K562 (cell line): ENCODE measurements around the gene MEX3C. TPM values are rescaled to one million over a fixed set of nuclear protein-coding genes. Genes with fewer than 3 reads are reported as not detected.

Experiments
- ATAC-seq: fragments of 200-7000 bp; cut with Tn5 transposase; 3 replicates; pipeline ENCODE4 v1.9.1; 2020; ENCODE audit warnings: moderate library complexity
- BruUV-seq: library from RNA; stranded (reverse); fragments of 400-500 nt; replicated peaks from 2 replicates; lab custom pipeline; 2021; lab: Mats Ljungman, UMichigan
- CTCF ChIA-PET: fragments of 300-600 bp; formaldehyde crosslinking; extraction: SDS; loops from one replicate; lab custom pipeline; 2021; ENCODE audit warnings: low intra/inter-chr PET ratio; lab: Yijun Ruan, JAX
- POLR2A ChIA-PET: fragments of 300-600, 350-650 bp; sonication (Branson Sonifier 250); formaldehyde crosslinking; extraction: SDS; loops from one replicate; lab custom pipeline; 2021; ENCODE audit warnings: antibody characterized with exemption, inconsistent platforms; lab: Yijun Ruan, JAX
- DNase-seq, 4 experiments: peaks; one replicate each; pipeline versions ENCODE4 v3.0.0 to v3.0.0-alpha.2; 2011 to 2018; ENCODE audit warnings: low spot score in 3 of 4, mixed read lengths in 3 of 4; ENCODE audit errors: extremely low read depth in 1 of 4
- FAIRE-seq: peaks from 2 replicates; lab custom pipeline; 2011; peaks lifted over from hg19 to GRCh38; lab: Jason Lieb, UNC
- H2AFZ ChIP-seq: 2 replicates; pipeline ENCODE4 v1.6.0; 2011; ENCODE audit warnings: low read depth, low read length, control low read depth, inconsistent platforms
- H3K27ac ChIP-seq: fragments of 200-600 bp; 3 replicates; pipeline ENCODE4 v1.8.0; 2011; ENCODE audit warnings: low read depth, mild to moderate bottlenecking, control low read depth, inconsistent platforms, low read length, moderate library complexity, mixed read lengths; ENCODE audit errors: extremely low read depth
- H3K27me3 ChIP-seq, 2 experiments: fragments of 300-600 bp in 1 of 2; 2 replicates in 1 of 2; 3 replicates in 1 of 2; pipeline versions ENCODE4 v1.6.0 to v1.8.0; 2011; ENCODE audit warnings: inconsistent platforms in 2 of 2, low read length in 2 of 2, mild to moderate bottlenecking in 1 of 2, mixed read lengths in 1 of 2, moderate library complexity in 1 of 2; ENCODE audit not compliant: control insufficient read depth in 2 of 2, insufficient read depth in 2 of 2
- H3K36me3 ChIP-seq: fragments of 300-600 bp; 3 replicates; pipeline ENCODE4 v1.8.0; 2011; ENCODE audit warnings: mild to moderate bottlenecking, low read length, inconsistent platforms; ENCODE audit not compliant: control insufficient read depth, insufficient read depth
- H3K4me1 ChIP-seq, 2 experiments: fragments of 200-600 bp in 1 of 2; replicated peaks in 1 of 2; 2 replicates in 1 of 2; 3 replicates in 1 of 2; pipeline versions ENCODE4 v1.5.1 to v1.8.0; 2011; ENCODE audit warnings: inconsistent platforms in 2 of 2, low read length in 2 of 2, mild to moderate bottlenecking in 1 of 2, mixed read lengths in 1 of 2, moderate library complexity in 1 of 2; ENCODE audit not compliant: control insufficient read depth in 2 of 2, insufficient read depth in 2 of 2
- H3K4me2 ChIP-seq: 2 replicates; pipeline ENCODE4 v1.6.1; 2011; ENCODE audit warnings: low read length, control low read depth, inconsistent platforms, mixed read lengths; ENCODE audit not compliant: insufficient read depth
- H3K4me3 ChIP-seq: fragments of 200-600 bp; sonication (generic), shearing (Covaris generic); 2 replicates; pipeline ENCODE4 v1.5.1; 2016; ENCODE audit warnings: control low read depth, inconsistent platforms
- H3K79me2 ChIP-seq: fragments of 200-600 bp; 3 replicates; pipeline ENCODE4 v1.8.0; 2011; ENCODE audit warnings: low read length, inconsistent platforms; ENCODE audit not compliant: control insufficient read depth, insufficient read depth
- H3K9ac ChIP-seq, 2 experiments: 2 replicates each; pipeline versions ENCODE4 v1.6.0 to v1.6.1; 2011; ENCODE audit warnings: low read depth in 2 of 2, low read length in 2 of 2, control low read depth in 1 of 2, inconsistent platforms in 1 of 2, mild to moderate bottlenecking in 1 of 2, mixed read lengths in 1 of 2; ENCODE audit not compliant: insufficient read depth in 1 of 2
- H3K9me1 ChIP-seq: one replicate; pipeline ENCODE4 v1.6.0; 2011; ENCODE audit warnings: inconsistent platforms, mild to moderate bottlenecking, low read length, moderate library complexity; ENCODE audit not compliant: control insufficient read depth, insufficient read depth
- H3K9me3 ChIP-seq: replicated peaks from 2 replicates; pipeline ENCODE4 v1.5.1; 2011; ENCODE audit warnings: low read depth, low read length, inconsistent platforms; ENCODE audit not compliant: control insufficient read depth, insufficient read depth
- H4K20me1 ChIP-seq: replicated peaks from 2 replicates; pipeline ENCODE4 v1.6.1; 2011; ENCODE audit warnings: low read length, inconsistent platforms, mixed read lengths; ENCODE audit not compliant: control insufficient read depth, insufficient read depth
- ETS2 ChIP-seq: IDR thresholded peaks from 2 replicates; pipeline ENCODE4 v1.6.1; 2016; ENCODE audit warnings: borderline replicate concordance, missing genetic modification characterization, mild to moderate bottlenecking, moderate library complexity, missing compliant biosample characterization; ENCODE audit not compliant: poor library complexity, severe bottlenecking
- HEY1 ChIP-seq: fragments of 250-450 bp; sonication (Bioruptor Pico); IDR thresholded peaks from 2 replicates; pipeline ENCODE4 v1.5.0; 2020; ENCODE audit warnings: mild to moderate bottlenecking, moderate library complexity, borderline replicate concordance
- KLF1 ChIP-seq: fragments of 450-650 bp; IDR thresholded peaks from 2 replicates; pipeline ENCODE4 v1.6.1; 2016; ENCODE audit warnings: missing genetic modification characterization, missing compliant biosample characterization
- MCM2 ChIP-seq: fragments of 450-650 bp; IDR thresholded peaks from 2 replicates; pipeline ENCODE4 v1.6.1; 2017; ENCODE audit warnings: low read depth, mild to moderate bottlenecking
- PML ChIP-seq: IDR thresholded peaks from 2 replicates; pipeline ENCODE4 v1.6.1; 2012; ENCODE audit warnings: low read length, inconsistent platforms
- RBBP5 ChIP-seq: fragments of 200-600 bp; sonication (generic); IDR thresholded peaks from 2 replicates; pipeline ENCODE4 v1.6.1; 2012; ENCODE audit warnings: borderline replicate concordance, mild to moderate bottlenecking, low read length, control low read depth, inconsistent platforms; ENCODE audit not compliant: insufficient read depth, poor library complexity, severe bottlenecking
- RBM17 ChIP-seq: fragments of 200-400 bp; formaldehyde crosslinking; IDR thresholded peaks from 2 replicates; pipeline ENCODE4 v1.6.1; 2017; ENCODE audit warnings: low read depth, mild to moderate bottlenecking, low read length, borderline replicate concordance
- SAFB ChIP-seq: fragments of 200-400 bp; formaldehyde crosslinking; IDR thresholded peaks from 2 replicates; pipeline ENCODE4 v1.6.1; 2017; ENCODE audit warnings: low read depth, low read length, borderline replicate concordance
- SIN3A ChIP-seq, 2 experiments: fragments of 150-350 bp in 1 of 2; IDR thresholded peaks; 2 replicates each; pipeline ENCODE4 v1.6.1; 2011 to 2016; ENCODE audit warnings: borderline replicate concordance in 2 of 2, low read depth in 2 of 2, low read length in 2 of 2, mild to moderate bottlenecking in 2 of 2, moderate library complexity in 2 of 2; ENCODE audit not compliant: control insufficient read depth in 1 of 2
- SLC30A9 ChIP-seq: fragments of 250-450 bp; sonication (Bioruptor Pico); IDR thresholded peaks from 2 replicates; pipeline ENCODE4 v1.8.0; 2022; ENCODE audit warnings: mild to moderate bottlenecking, moderate library complexity
- SUPT5H ChIP-seq: fragments of 450-650 bp; IDR thresholded peaks from 2 replicates; pipeline ENCODE4 v1.6.1; 2016
- YY1 ChIP-seq, 3 experiments: IDR thresholded peaks; 2 replicates each; pipeline ENCODE4 v1.6.1; 2011; ENCODE audit warnings: low read length in 2 of 3, mild to moderate bottlenecking in 2 of 3, moderate library complexity in 2 of 3, borderline replicate concordance in 1 of 3, control low read depth in 1 of 3, low read depth in 1 of 3; ENCODE audit not compliant: insufficient read depth in 3 of 3, insufficient replicate concordance in 2 of 3, control insufficient read depth in 1 of 3, insufficient read length in 1 of 3; ENCODE audit errors: extremely low read depth in 1 of 3
- ZFP1 ChIP-seq: fragments of 450-650 bp; formaldehyde crosslinking; IDR thresholded peaks from 2 replicates; pipeline ENCODE4 v1.4.0; 2020; ENCODE audit warnings: mild to moderate bottlenecking, mixed read lengths
- ZNF263 ChIP-seq: sonication (generic); formaldehyde crosslinking; IDR thresholded peaks from 2 replicates; pipeline ENCODE4 v1.8.0; 2022; ENCODE audit warnings: mild to moderate bottlenecking, missing genetic modification reagents, borderline replicate concordance
- ZNF41 ChIP-seq: fragments of 250-450 bp; sonication (Bioruptor Pico); conservative IDR thresholded peaks from 2 replicates; pipeline ENCODE4 v1.4.0; 2020; ENCODE audit warnings: mild to moderate bottlenecking
- WGBS: fragments of 100-300 bp; shearing (Covaris generic); methylation state at CpG from one replicate; pipeline ENCODE4 v1.1.6; 2016; ENCODE audit warnings: low coverage, mixed read lengths; ENCODE audit not compliant: insufficient coverage; ENCODE audit errors: missing lambda C conversion rate; 5-methylcytosine and 5-hydroxymethylcytosine counted together
- in situ Hi-C: fragments of 300-500 bp; cut with MboI; formaldehyde crosslinking; loops from 4 replicates; pipeline ENCODE4 v1.15.0; 2018; ENCODE audit warnings: inconsistent platforms, mixed read lengths
- intact Hi-C: fragments of 100-400 bp; cut with micrococcal nuclease; formaldehyde crosslinking; loops from 2 replicates; pipeline ENCODE4 v1.14.2; 2022
- polyA plus RNA-seq, 8 experiments: library from polyadenylated mRNA; depleted of rRNA in 4 of 8; stranded (reverse) in 5 of 8; unstranded in 3 of 8; fragments of >200 nt; fragmentation: Nextera tagmentation in 2 of 8; fragmentation: Illumina TruSeq in 1 of 8; extraction: Ambion mirVana in 2 of 8; extraction: Trizol in 1 of 8; gene quantifications; 2 replicates each; pipeline versions ENCODE4 v1.2.1 to v1.2.3, GENCODE V29; 2011 to 2014; ENCODE audit warnings: inconsistent platforms in 1 of 8, missing spikeins in 1 of 8
- total RNA-seq, 7 experiments: library from RNA; depleted of rRNA in 6 of 7; stranded (reverse); fragments of >200 nt in 6 of 7; fragmentation: Illumina TruSeq in 2 of 7; extraction: Trizol in 2 of 7; gene quantifications; 2 replicates each; pipeline versions ENCODE4 v1.2.1 to v1.2.3, GENCODE V29; 2011 to 2021; ENCODE audit warnings: low replicate concordance in 1 of 7

The MEX3C gene
- total and polyA plus RNA-seq, 9 of the 15 experiments (the other 6 are each of a cell fraction or from before 2014, with no cell fraction given) = 2.4 to 14.2 (median 10.6) TPM

- TF ChIP-seq SIN3A (IDR thresholded peaks at IDR 0.05; ENCODE audit: borderline replicate concordance in 2 of 2, control insufficient read depth in 1 of 2, low read depth in 2 of 2, low read length in 2 of 2) (no peak), ZNF263 (no peak), SAFB (no peak), ZNF41 (no peak), SLC30A9 (CRISPR knock-in tag) (no peak)
These were observed 26.3 kb downstream of the MEX3C start (continued) for GRCh38 chr18:51171223-51171622.

GRCh38 chr18:51170664-51171063, 26.8 kb downstream of the MEX3C start:
- WGBS = 15% methylated on average over 3 of the region's 3 CpGs

More at GRCh38 chr18:51170664-51171063, 26.8 kb downstream of the MEX3C start:
- no peak overlapping the region for H2AFZ ChIP-seq
- ChIA-PET CTCF (no interaction called here), POLR2A (no interaction called here)
- intact Hi-C loops (no loop called here), in situ Hi-C loops (no loop called here)
- H3K4me3 ChIP-seq = no peak overlapping the region
- no peak overlapping the region for H3K4me2 ChIP-seq
- H3K9me1 ChIP-seq = no peaks in the 10 kb centered on the region
- no peak for DNase-seq
- BruUV-seq = no TSS peak
- no peaks in the 10 kb centered on the region for H3K27me3 ChIP-seq
- no peaks in the 10 kb centered on the region for H3K79me2 ChIP-seq
- H3K9me3 ChIP-seq = no peaks in the 10 kb centered on the region
- H3K4me1 ChIP-seq = no peaks in the 10 kb centered on the region
- H4K20me1 ChIP-seq = no peaks in the 10 kb centered on the region
- no peak overlapping the region for H3K27ac ChIP-seq
- no peak for FAIRE-seq
- no peak overlapping the region for H3K9ac ChIP-seq
- no peak for ATAC-seq
- no peaks in the 10 kb centered on the region for H3K36me3 ChIP-seq
- TF ChIP-seq ZFP1 (CRISPR knock-in tag) = no peak
- TF ChIP-seq RBM17 = no peak
- no peak for TF ChIP-seq HEY1
- no peak for TF ChIP-seq SUPT5H
- TF ChIP-seq YY1 (IDR thresholded peaks at IDR 0.05; ENCODE audit: borderline replicate concordance in 1 of 3, control insufficient read depth in 1 of 3, extremely low read depth in 1 of 3, insufficient read depth in 3 of 3, insufficient read length in 1 of 3, insufficient replicate concordance in 2 of 3, low read depth in 1 of 3, low read length in 2 of 3) = no peak
- TF ChIP-seq KLF1 (tag) = no peak
- no peak for TF ChIP-seq ETS2 (tag)
- no peak for TF ChIP-seq MCM2
- no peak for TF ChIP-seq RBBP5
- TF ChIP-seq PML = no peak
